HepG2 (cell line): ENCODE measurements around the gene CCDC83. TPM values are rescaled to one million over a fixed set of nuclear protein-coding genes. Genes with fewer than 3 reads are reported as not detected.

Source experiments
- ATF2 ChIP-seq: sonication (generic); formaldehyde crosslinking; IDR thresholded peaks from 2 replicates; pipeline ENCODE4 v1.4.0; 2020; ENCODE audit warnings: missing genetic modification reagents
- ATM ChIP-seq: fragments of 450-650 bp; IDR thresholded peaks from 2 replicates; pipeline ENCODE4 v1.7.1; 2017; ENCODE audit warnings: mild to moderate bottlenecking, borderline replicate concordance
- ESRRA ChIP-seq: sonication (generic); formaldehyde crosslinking; IDR thresholded peaks from 2 replicates; pipeline ENCODE4 v1.5.1; 2020; ENCODE audit warnings: mild to moderate bottlenecking, low read depth, missing genetic modification reagents
- FOXA3 ChIP-seq: IDR thresholded peaks from 2 replicates; pipeline ENCODE4 v1.6.1; 2016; ENCODE audit warnings: missing genetic modification reagents, missing compliant biosample characterization
- HIVEP1 ChIP-seq: sonication (generic); formaldehyde crosslinking; IDR thresholded peaks from 2 replicates; pipeline ENCODE4 v1.4.0; 2020; ENCODE audit warnings: mild to moderate bottlenecking, missing genetic modification reagents
- MBNL3 ChIP-seq: fragments of 250-450 bp; sonication (Bioruptor Pico); conservative IDR thresholded peaks from 2 replicates; pipeline ENCODE4 v1.8.0; 2022; ENCODE audit warnings: mild to moderate bottlenecking, inconsistent platforms
- PCBP1 ChIP-seq: fragments of 200-400 bp; formaldehyde crosslinking; IDR thresholded peaks from 2 replicates; pipeline ENCODE4 v1.6.1; 2017; ENCODE audit warnings: mild to moderate bottlenecking, low read depth, low read length, borderline replicate concordance
- RFX5 ChIP-seq: IDR thresholded peaks from 2 replicates; pipeline ENCODE4 v1.6.1; 2011; ENCODE audit warnings: low read depth, low read length, improper control_type of control experiment
- SMARCE1 ChIP-seq: fragments of 450-650 bp; IDR thresholded peaks from 2 replicates; pipeline ENCODE4 v1.6.1; 2017; ENCODE audit warnings: borderline replicate concordance
- SMYD3 ChIP-seq: sonication (generic); formaldehyde crosslinking; IDR thresholded peaks from 2 replicates; pipeline ENCODE4 v1.8.1; 2023; ENCODE audit warnings: mild to moderate bottlenecking, missing genetic modification reagents
- ZFAT ChIP-seq: sonication (generic); formaldehyde crosslinking; conservative IDR thresholded peaks from 2 replicates; pipeline ENCODE4 v1.8.1; 2023; ENCODE audit warnings: missing genetic modification reagents, inconsistent platforms
- ZNF101 ChIP-seq: sonication (generic); formaldehyde crosslinking; IDR thresholded peaks from 2 replicates; pipeline ENCODE4 v1.4.0; 2020; ENCODE audit warnings: mild to moderate bottlenecking, low read depth, missing genetic modification reagents, borderline replicate concordance
- ZNF337 ChIP-seq: sonication (generic); formaldehyde crosslinking; IDR thresholded peaks from 2 replicates; pipeline ENCODE4 v1.5.1; 2020; ENCODE audit warnings: missing genetic modification reagents, low read depth, mild to moderate bottlenecking, borderline replicate concordance
- ZNF33B ChIP-seq: sonication (generic); formaldehyde crosslinking; IDR thresholded peaks from 2 replicates; pipeline ENCODE4 v1.5.1; 2020; ENCODE audit warnings: mild to moderate bottlenecking, missing genetic modification reagents
- ZNF343 ChIP-seq: sonication (generic); formaldehyde crosslinking; IDR thresholded peaks from 2 replicates; pipeline ENCODE4 v1.4.0; 2020; ENCODE audit warnings: mild to moderate bottlenecking, missing genetic modification reagents
- ZNF446 ChIP-seq: sonication (generic); formaldehyde crosslinking; IDR thresholded peaks from 2 replicates; pipeline ENCODE4 v1.5.0; 2020; ENCODE audit warnings: mild to moderate bottlenecking, missing genetic modification reagents
- ZNF501 ChIP-seq: sonication (generic); formaldehyde crosslinking; IDR thresholded peaks from 2 replicates; pipeline ENCODE4 v1.5.1; 2020; ENCODE audit warnings: mild to moderate bottlenecking, moderate library complexity, missing genetic modification reagents
- ZNF776 ChIP-seq: sonication (generic); formaldehyde crosslinking; IDR thresholded peaks from 2 replicates; pipeline ENCODE4 v1.4.0; 2020; ENCODE audit warnings: mild to moderate bottlenecking, missing genetic modification reagents
- ZSCAN20 ChIP-seq: sonication (generic); formaldehyde crosslinking; IDR thresholded peaks from 2 replicates; pipeline ENCODE4 v1.4.0; 2020; ENCODE audit warnings: missing genetic modification reagents, mild to moderate bottlenecking, borderline replicate concordance
- ZSCAN29 ChIP-seq: sonication (generic); formaldehyde crosslinking; conservative IDR thresholded peaks from 2 replicates; pipeline ENCODE4 v1.4.0; 2020; ENCODE audit warnings: mild to moderate bottlenecking, missing genetic modification reagents
- polyA plus RNA-seq, 8 experiments: library from polyadenylated mRNA; depleted of rRNA in 3 of 8; stranded (reverse) in 7 of 8; unstranded in 1 of 8; fragments of >200 nt; fragmentation: Illumina TruSeq in 4 of 8; extraction: Trizol in 4 of 8; gene quantifications; 2 replicates each; pipeline versions ENCODE4 v1.2.1 to v1.2.3, GENCODE V29; 2011 to 2016; ENCODE audit warnings: low read depth in 4 of 8, missing spikeins in 1 of 8, mixed read lengths in 1 of 8; ENCODE audit not compliant: insufficient read depth in 1 of 8
- total RNA-seq, 5 experiments: library from RNA; depleted of rRNA; stranded (reverse); fragments of >200 nt; fragmentation: Illumina TruSeq; extraction: Trizol; gene quantifications; 2 replicates each; pipeline ENCODE4 v1.2.3, GENCODE V29; 2016; ENCODE audit warnings: low read depth in 1 of 5
- TF ChIP-seq, protein P1 (sequence below), 2 experiments: fragments of 450-650 bp in 1 of 2; sonication (generic) in 1 of 2; formaldehyde crosslinking in 1 of 2; IDR thresholded peaks; 2 replicates each; pipeline versions ENCODE4 v1.6.1 to v1.8.0; 2016 to 2022; ENCODE audit warnings: antibody characterized with exemption in 1 of 2, mild to moderate bottlenecking in 1 of 2, missing genetic modification reagents in 1 of 2

CCDC83 gene
- total and polyA plus RNA-seq, 2 of the 13 experiments (the other 11 are each of a cell fraction or from before 2014, with no cell fraction given) = not detected

- TF ChIP-seq PCBP1 (no peak), MBNL3 (CRISPR knock-in tag) (no peak), ZNF101 (CRISPR knock-in tag) (no peak), ZNF501 (CRISPR knock-in tag) (no peak), ZFAT (CRISPR knock-in tag) (no peak), HIVEP1 (CRISPR knock-in tag) (no peak), ATF2 (CRISPR knock-in tag) (no peak; the same call in 1 of the 2 replicates), ZNF337 (CRISPR knock-in tag) (no peak), ZNF776 (CRISPR knock-in tag) (no peak), ZNF33B (CRISPR knock-in tag) (no peak), ZSCAN29 (CRISPR knock-in tag) (no peak), ZNF446 (CRISPR knock-in tag) (no peak), ATM (no peak), ESRRA (CRISPR knock-in tag) (no peak), ZSCAN20 (CRISPR knock-in tag) (no peak), SMARCE1 (no peak), ZNF343 (CRISPR knock-in tag) (no peak), RFX5 (no peak), SMYD3 (CRISPR knock-in tag) (no peak), FOXA3 (peak; percentile 82)
- TF ChIP-seq, protein P1, sequence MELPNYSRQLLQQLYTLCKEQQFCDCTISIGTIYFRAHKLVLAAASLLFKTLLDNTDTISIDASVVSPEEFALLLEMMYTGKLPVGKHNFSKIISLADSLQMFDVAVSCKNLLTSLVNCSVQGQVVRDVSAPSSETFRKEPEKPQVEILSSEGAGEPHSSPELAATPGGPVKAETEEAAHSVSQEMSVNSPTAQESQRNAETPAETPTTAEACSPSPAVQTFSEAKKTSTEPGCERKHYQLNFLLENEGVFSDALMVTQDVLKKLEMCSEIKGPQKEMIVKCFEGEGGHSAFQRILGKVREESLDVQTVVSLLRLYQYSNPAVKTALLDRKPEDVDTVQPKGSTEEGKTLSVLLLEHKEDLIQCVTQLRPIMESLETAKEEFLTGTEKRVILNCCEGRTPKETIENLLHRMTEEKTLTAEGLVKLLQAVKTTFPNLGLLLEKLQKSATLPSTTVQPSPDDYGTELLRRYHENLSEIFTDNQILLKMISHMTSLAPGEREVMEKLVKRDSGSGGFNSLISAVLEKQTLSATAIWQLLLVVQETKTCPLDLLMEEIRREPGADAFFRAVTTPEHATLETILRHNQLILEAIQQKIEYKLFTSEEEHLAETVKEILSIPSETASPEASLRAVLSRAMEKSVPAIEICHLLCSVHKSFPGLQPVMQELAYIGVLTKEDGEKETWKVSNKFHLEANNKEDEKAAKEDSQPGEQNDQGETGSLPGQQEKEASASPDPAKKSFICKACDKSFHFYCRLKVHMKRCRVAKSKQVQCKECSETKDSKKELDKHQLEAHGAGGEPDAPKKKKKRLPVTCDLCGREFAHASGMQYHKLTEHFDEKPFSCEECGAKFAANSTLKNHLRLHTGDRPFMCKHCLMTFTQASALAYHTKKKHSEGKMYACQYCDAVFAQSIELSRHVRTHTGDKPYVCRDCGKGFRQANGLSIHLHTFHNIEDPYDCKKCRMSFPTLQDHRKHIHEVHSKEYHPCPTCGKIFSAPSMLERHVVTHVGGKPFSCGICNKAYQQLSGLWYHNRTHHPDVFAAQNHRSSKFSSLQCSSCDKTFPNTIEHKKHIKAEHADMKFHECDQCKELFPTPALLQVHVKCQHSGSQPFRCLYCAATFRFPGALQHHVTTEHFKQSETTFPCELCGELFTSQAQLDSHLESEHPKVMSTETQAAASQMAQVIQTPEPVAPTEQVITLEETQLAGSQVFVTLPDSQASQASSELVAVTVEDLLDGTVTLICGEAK (IDR thresholded peaks at IDR 0.05) = no peak
- TF ChIP-seq, protein P1 (CRISPR knock-in tag; IDR thresholded peaks at IDR 0.05) = no peak
Measured at GRCh38 chr11:85923455-85923854, 68.3 kb downstream of the CCDC83 start (continued).
